Measurements from ENCODE around the gene KLF5. TPM values are rescaled to one million over a fixed set of nuclear protein-coding genes. Genes with fewer than 3 reads are reported as not detected.
A peak's percentile ranks its signal among the peaks of the same experiment; 100 is the strongest.

KLF5 gene
- total RNA-seq, 1 experiment from 2014 or later = 65.9 TPM

- Histone ChIP-seq H3K4me2 (no peak overlapping the region), H3K9me2 (ENCODE audit: insufficient read depth) (no peaks in the 10 kb centered on the region), H3K4me3 (no peak overlapping the region), H3K27me3 (ENCODE audit: insufficient read depth, low read depth) (no peaks in the 10 kb centered on the region), H3K36me3 (ENCODE audit: low read depth) (peaks cover 81% of the 10 kb centered on the region), H2AFZ (no peak overlapping the region), H3K79me2 (ENCODE audit: low read depth) (peaks cover 76% of the 10 kb centered on the region), H4K20me1 (ENCODE audit: insufficient read depth) (0 out of 2 replicates have a peak, but pooled peaks cover 3% of the 10 kb centered on the region), H3K9me3 (ENCODE audit: insufficient read depth, low read depth) (no peaks in the 10 kb centered on the region), H3F3A (ENCODE audit: insufficient read depth, low read depth) (peaks cover 47% of the 10 kb centered on the region; the same call in 1 of the 2 replicates), H3K4me1 (replicated peaks; ENCODE audit: insufficient read depth) (peaks cover 37% of the 10 kb centered on the region), H3K27ac (peak overlapping the region; percentile 63)
- no TSS peak for BruUV-seq (replicated peaks)
- intact Hi-C loops (cut with micrococcal nuclease; ENCODE audit: unreplicated experiment) = no loop called here
- POLR2A ChIA-PET (ENCODE audit: unreplicated experiment) = no interaction called here
- no peak for DNase-seq
- CTCF ChIA-PET = interaction anchor here (0.6 kb wide), 1 partner anchor 187 kb away, joined by 3 read pairs; no protein-coding TSS in a partner anchor
- no peak for TF ChIP-seq EZH2 (IDR thresholded peaks at IDR 0.05; ENCODE audit: low read depth)
- TF ChIP-seq CTCF (conservative IDR thresholded peaks at IDR 0.05) = no peak
Observed at GRCh38 chr13:73073050-73073449, 14.2 kb downstream of the KLF5 start.

GRCh38 chr13:73074014-73074413 is 15.2 kb downstream of the KLF5 start:
- Histone ChIP-seq H3K27ac (peak overlapping the region; percentile 63), H4K20me1 (ENCODE audit: insufficient read depth) (0 out of 2 replicates have a peak, but pooled peaks cover 3% of the 10 kb centered on the region), H3K27me3 (ENCODE audit: insufficient read depth, low read depth) (no peaks in the 10 kb centered on the region), H3K79me2 (ENCODE audit: low read depth) (peaks cover 66% of the 10 kb centered on the region), H3K36me3 (ENCODE audit: low read depth) (peaks cover 74% of the 10 kb centered on the region), H3K4me2 (no peak overlapping the region), H3K9me2 (ENCODE audit: insufficient read depth) (no peaks in the 10 kb centered on the region), H3F3A (ENCODE audit: insufficient read depth, low read depth) (peaks cover 56% of the 10 kb centered on the region; the same call in 1 of the 2 replicates), H3K4me1 (replicated peaks; ENCODE audit: insufficient read depth) (peaks cover 32% of the 10 kb centered on the region), H3K9me3 (ENCODE audit: insufficient read depth, low read depth) (no peaks in the 10 kb centered on the region), H2AFZ (no peak overlapping the region), H3K4me3 (no peak overlapping the region)
- intact Hi-C loops (cut with micrococcal nuclease; ENCODE audit: unreplicated experiment) = no loop called here
- ChIA-PET POLR2A (ENCODE audit: unreplicated experiment) (no interaction called here), CTCF (no interaction called here)
- no peak for DNase-seq
- no TSS peak for BruUV-seq (replicated peaks)
- TF ChIP-seq EZH2 (IDR thresholded peaks at IDR 0.05; ENCODE audit: low read depth) (no peak), CTCF (conservative IDR thresholded peaks at IDR 0.05) (no peak)

GRCh38 chr13:73074926-73075325 is 16.1 kb downstream of the KLF5 start:
- Histone ChIP-seq H3K9me2 (ENCODE audit: insufficient read depth) (no peaks in the 10 kb centered on the region), H3K27ac (peak overlapping the region; percentile 63; the same call in 1 of the 2 replicates), H3K79me2 (ENCODE audit: low read depth) (peaks cover 57% of the 10 kb centered on the region), H3K27me3 (ENCODE audit: insufficient read depth, low read depth) (no peaks in the 10 kb centered on the region), H3K36me3 (ENCODE audit: low read depth) (peaks cover 64% of the 10 kb centered on the region), H2AFZ (no peak overlapping the region), H3K4me3 (no peak overlapping the region), H3K4me1 (replicated peaks; ENCODE audit: insufficient read depth) (peaks cover 23% of the 10 kb centered on the region; the same call in 1 of the 2 replicates), H3K4me2 (no peak overlapping the region), H3K9me3 (ENCODE audit: insufficient read depth, low read depth) (no peaks in the 10 kb centered on the region), H4K20me1 (ENCODE audit: insufficient read depth) (0 out of 2 replicates have a peak, but pooled peaks cover 3% of the 10 kb centered on the region), H3F3A (ENCODE audit: insufficient read depth, low read depth) (peaks cover 62% of the 10 kb centered on the region; the same call in 1 of the 2 replicates)
- TF ChIP-seq EZH2 (IDR thresholded peaks at IDR 0.05; ENCODE audit: low read depth) (no peak), CTCF (conservative IDR thresholded peaks at IDR 0.05) (no peak)
- DNase-seq = no peak
- ChIA-PET CTCF (no interaction called here), POLR2A (ENCODE audit: unreplicated experiment) (interaction anchor here (0.7 to 0.8 kb wide), 2 partner anchors 11 to 97 kb away, joined by 4 to 10 read pairs; no protein-coding TSS in a partner anchor)
- intact Hi-C loops (cut with micrococcal nuclease; ENCODE audit: unreplicated experiment) = no loop called here
- BruUV-seq (replicated peaks) = no TSS peak
